Osteocyte (in vitro differentiated cells): ENCODE results near the gene FBXO33. TPM values are rescaled to one million over a fixed set of nuclear protein-coding genes. Genes with fewer than 3 reads are reported as not detected.

ENCODE experiments used
- DNase-seq: peaks from one replicate; pipeline ENCODE4 v3.0.0; 2021; ENCODE audit warnings: mixed read lengths; ENCODE audit not compliant: unreplicated experiment; ENCODE audit errors: extremely low spot score
- H3K27ac Mint-ChIP-seq: one replicate; pipeline ENCODE4 v1.8.0; 2021; ENCODE audit warnings: mild to moderate bottlenecking, mixed read lengths; ENCODE audit not compliant: unreplicated experiment
- H3K27me3 Mint-ChIP-seq: one replicate; pipeline ENCODE4 v1.8.0; 2021; ENCODE audit warnings: mixed read lengths; ENCODE audit not compliant: unreplicated experiment
- H3K36me3 Mint-ChIP-seq: one replicate; pipeline ENCODE4 v1.8.0; 2021; ENCODE audit warnings: mixed read lengths; ENCODE audit not compliant: unreplicated experiment
- H3K4me1 Mint-ChIP-seq: one replicate; pipeline ENCODE4 v1.8.0; 2021; ENCODE audit warnings: mixed read lengths; ENCODE audit not compliant: unreplicated experiment
- H3K4me3 Mint-ChIP-seq: one replicate; pipeline ENCODE4 v1.8.0; 2021; ENCODE audit warnings: mild to moderate bottlenecking, moderate library complexity, mixed read lengths; ENCODE audit not compliant: unreplicated experiment
- H3K9me3 Mint-ChIP-seq: one replicate; pipeline ENCODE4 v1.8.0; 2021; ENCODE audit warnings: mixed read lengths; ENCODE audit not compliant: unreplicated experiment
- CTCF ChIP-seq: fragments of 200-600 bp; sonication (generic); IDR thresholded peaks from 2 replicates; pipeline ENCODE4 v1.5.0; 2021; ENCODE audit warnings: antibody characterized with exemption, mild to moderate bottlenecking, moderate library complexity
- total RNA-seq: library from RNA; stranded (reverse); gene quantifications from 2 replicates; pipeline ENCODE4 v1.2.1, GENCODE V29; 2021

The FBXO33 gene
- total RNA-seq, 1 donor from 2014 or later: 10.0 TPM

DNA sequence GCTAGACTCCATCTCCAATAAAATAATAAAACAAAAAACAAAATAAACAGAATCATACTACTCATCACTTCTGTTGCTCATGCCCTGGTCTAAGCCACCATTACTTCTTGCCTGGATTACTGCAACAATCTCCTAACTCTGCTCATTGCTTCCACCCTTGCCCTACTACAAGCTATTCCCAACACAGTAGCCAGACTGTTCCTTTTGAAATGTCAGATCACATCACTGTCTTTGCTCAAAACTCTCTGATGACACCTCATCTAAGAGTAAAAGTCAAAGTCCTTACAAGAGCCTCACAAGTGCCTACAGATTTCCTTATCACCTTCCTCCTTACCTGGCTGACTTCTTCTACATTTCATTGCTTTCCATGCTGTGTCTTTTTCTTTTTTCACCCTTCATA lies 10.0 kb downstream of the FBXO33 start:
- Mint-ChIP-seq H3K4me3 (no peak overlapping the region), H3K27ac (no peak overlapping the region), H3K27me3 (no peaks in the 10 kb centered on the region), H3K9me3 (peaks cover under 1% of the 10 kb centered on the region), H3K36me3 (peaks cover 5% of the 10 kb centered on the region), H3K4me1 (peaks cover 10% of the 10 kb centered on the region)
- no peak for DNase-seq
- no peak for TF ChIP-seq CTCF

DNA sequence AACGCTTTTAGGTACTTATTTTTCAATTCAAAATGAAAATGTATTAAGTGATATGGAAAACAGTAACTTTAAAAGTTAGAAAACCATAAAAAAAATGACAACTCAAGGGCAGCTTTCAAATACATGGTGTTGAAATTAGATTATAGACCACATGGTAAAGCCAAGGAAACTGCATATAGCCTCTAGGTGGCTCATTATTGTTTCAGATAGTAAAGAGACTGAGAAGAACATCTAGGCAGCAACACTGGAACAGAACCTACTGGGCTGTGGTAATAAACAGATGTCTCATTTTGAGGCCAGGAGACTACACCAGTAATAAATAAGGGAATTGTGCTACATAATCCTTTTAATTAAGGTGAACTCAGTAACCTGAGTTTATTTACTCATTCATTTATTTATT lies 13.0 kb downstream of the FBXO33 start:
- peaks cover 17% of the 10 kb centered on the region for H3K36me3 Mint-ChIP-seq
- no peak overlapping the region for H3K4me3 Mint-ChIP-seq
- TF ChIP-seq CTCF: no peak
- no peak overlapping the region for H3K27ac Mint-ChIP-seq
- H3K27me3 Mint-ChIP-seq: no peaks in the 10 kb centered on the region
- H3K9me3 Mint-ChIP-seq: peaks cover 17% of the 10 kb centered on the region
- no peaks in the 10 kb centered on the region for H3K4me1 Mint-ChIP-seq
- no peak for DNase-seq

DNA sequence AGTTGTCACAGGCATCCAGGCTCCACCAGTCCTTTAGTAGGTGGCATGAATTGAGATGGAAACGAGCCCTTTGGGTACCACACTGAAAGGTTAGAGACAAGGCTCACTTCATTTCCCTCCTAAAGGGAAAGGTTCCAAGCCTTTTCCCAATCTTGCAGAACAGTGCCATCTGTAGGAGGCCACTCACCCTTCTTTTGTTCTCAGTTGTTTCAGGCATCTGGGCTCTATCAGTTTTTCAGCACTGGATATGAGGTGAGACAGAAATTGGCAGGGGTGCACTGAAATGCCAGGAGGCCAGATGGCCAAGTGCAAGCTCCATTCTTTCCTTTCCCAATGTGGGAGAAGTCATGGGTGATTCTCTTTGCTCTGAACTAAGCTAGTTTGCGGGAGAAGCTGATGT lies 15.2 kb downstream of the FBXO33 start:
- Mint-ChIP-seq H3K4me3 (no peak overlapping the region), H3K4me1 (no peaks in the 10 kb centered on the region), H3K36me3 (peaks cover 22% of the 10 kb centered on the region), H3K27me3 (no peaks in the 10 kb centered on the region), H3K9me3 (peaks cover 34% of the 10 kb centered on the region), H3K27ac (no peak overlapping the region)
- TF ChIP-seq CTCF: no peak
- DNase-seq: no peak

DNA sequence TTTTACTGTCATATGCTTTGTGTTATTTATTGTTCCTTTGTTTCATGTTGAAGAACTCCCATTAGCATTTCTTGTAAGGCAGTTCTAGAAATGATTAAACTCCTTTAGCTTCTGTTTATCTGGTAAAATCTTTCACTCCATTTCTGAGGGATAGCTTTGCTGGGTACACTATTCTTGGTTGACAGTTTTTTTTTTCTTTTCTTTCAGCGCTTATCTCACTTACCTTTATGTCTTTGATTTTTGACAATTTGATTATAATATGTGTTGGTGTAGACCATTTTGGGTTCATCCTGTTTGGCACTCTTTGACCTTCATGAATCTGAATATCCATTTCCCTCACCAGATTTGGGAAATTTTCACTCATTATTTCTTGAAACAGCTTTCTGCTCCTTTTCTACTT lies 16.2 kb downstream of the FBXO33 start:
- peaks cover 26% of the 10 kb centered on the region for H3K36me3 Mint-ChIP-seq
- H3K27me3 Mint-ChIP-seq: no peaks in the 10 kb centered on the region
- TF ChIP-seq CTCF: no peak
- H3K4me3 Mint-ChIP-seq: no peak overlapping the region
- DNase-seq: no peak
- peaks cover 38% of the 10 kb centered on the region for H3K9me3 Mint-ChIP-seq
- H3K4me1 Mint-ChIP-seq: no peaks in the 10 kb centered on the region
- no peak overlapping the region for H3K27ac Mint-ChIP-seq

DNA sequence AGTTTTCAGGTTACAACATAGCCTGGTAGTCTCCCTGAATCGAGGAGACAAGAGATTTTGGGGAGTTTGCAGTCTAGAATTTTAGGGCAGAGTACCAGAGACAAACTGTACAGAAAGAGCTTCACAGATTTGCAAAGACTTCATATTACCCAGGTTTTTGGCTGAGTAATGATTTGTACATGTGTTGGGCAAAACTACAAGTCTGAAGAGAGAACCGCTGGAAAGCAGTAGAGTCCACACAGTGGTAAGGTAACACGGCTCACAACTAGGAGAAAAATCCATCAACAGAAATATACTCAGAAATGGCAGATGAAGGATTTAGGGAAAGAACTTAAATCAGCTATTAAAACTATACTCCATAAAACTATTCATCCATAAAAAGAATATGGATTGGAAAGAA lies 25.7 kb downstream of the FBXO33 start:
- no peaks in the 10 kb centered on the region for H3K36me3 Mint-ChIP-seq
- no peak for DNase-seq
- no peak overlapping the region for H3K27ac Mint-ChIP-seq
- peaks cover 19% of the 10 kb centered on the region for H3K9me3 Mint-ChIP-seq
- no peak overlapping the region for H3K4me3 Mint-ChIP-seq
- H3K4me1 Mint-ChIP-seq: no peaks in the 10 kb centered on the region
- no peak for TF ChIP-seq CTCF
- H3K27me3 Mint-ChIP-seq: no peaks in the 10 kb centered on the region
